GM12878 (cell line): Measurements from ENCODE around the gene CCDC191.

ENCODE experiments used
- KLF5 ChIP-seq: fragments of 450-650 bp; IDR thresholded peaks from 2 replicates; pipeline ENCODE4 v1.6.1; 2014; ENCODE audit warnings: mild to moderate bottlenecking; ENCODE audit not compliant: partially characterized antibody
- NFXL1 ChIP-seq: fragments of 450-650 bp; IDR thresholded peaks from 2 replicates; pipeline ENCODE4 v1.6.1; 2017; ENCODE audit warnings: antibody characterized with exemption, mild to moderate bottlenecking, borderline replicate concordance
- NR2C1 ChIP-seq: fragments of 450-650 bp; IDR thresholded peaks from 2 replicates; pipeline ENCODE4 v1.6.1; 2017; ENCODE audit warnings: antibody characterized with exemption, mild to moderate bottlenecking, moderate library complexity
- YY1 ChIP-seq: IDR thresholded peaks from 2 replicates; pipeline ENCODE4 v1.6.1; 2011; ENCODE audit warnings: low read depth, mild to moderate bottlenecking, low read length
- TF ChIP-seq, protein P1 (sequence below), 3 experiments: IDR thresholded peaks in 2 of 3; conservative IDR thresholded peaks in 1 of 3; 2 replicates each; pipeline ENCODE4 v1.5.1; 2011; ENCODE audit warnings: low read depth in 3 of 3, low read length in 3 of 3, mild to moderate bottlenecking in 3 of 3, control low read depth in 2 of 3, moderate library complexity in 2 of 3, inconsistent platforms in 1 of 3, mixed read lengths in 1 of 3; ENCODE audit not compliant: control insufficient read depth in 2 of 3, insufficient read depth in 1 of 3; ENCODE audit errors: extremely low read depth in 1 of 3

DNA sequence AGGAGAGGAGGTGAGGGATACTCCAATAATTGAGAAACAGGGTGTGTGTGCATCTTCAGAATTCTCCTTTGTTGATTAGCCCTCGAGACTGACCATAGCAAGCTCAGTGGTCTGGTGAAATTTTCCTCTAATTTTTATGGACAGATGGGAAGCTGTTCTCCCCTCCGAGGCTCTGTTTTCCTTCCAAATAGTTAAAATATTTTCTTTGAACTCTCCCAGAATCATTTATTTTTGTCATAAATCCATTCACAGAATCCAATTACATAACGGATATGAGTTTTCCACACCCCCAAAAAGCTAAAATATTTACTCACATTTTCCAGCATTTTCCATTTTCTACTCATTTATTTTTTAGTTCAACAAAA is 36.7 kb upstream of the CCDC191 start:
- TF ChIP-seq, protein P1, sequence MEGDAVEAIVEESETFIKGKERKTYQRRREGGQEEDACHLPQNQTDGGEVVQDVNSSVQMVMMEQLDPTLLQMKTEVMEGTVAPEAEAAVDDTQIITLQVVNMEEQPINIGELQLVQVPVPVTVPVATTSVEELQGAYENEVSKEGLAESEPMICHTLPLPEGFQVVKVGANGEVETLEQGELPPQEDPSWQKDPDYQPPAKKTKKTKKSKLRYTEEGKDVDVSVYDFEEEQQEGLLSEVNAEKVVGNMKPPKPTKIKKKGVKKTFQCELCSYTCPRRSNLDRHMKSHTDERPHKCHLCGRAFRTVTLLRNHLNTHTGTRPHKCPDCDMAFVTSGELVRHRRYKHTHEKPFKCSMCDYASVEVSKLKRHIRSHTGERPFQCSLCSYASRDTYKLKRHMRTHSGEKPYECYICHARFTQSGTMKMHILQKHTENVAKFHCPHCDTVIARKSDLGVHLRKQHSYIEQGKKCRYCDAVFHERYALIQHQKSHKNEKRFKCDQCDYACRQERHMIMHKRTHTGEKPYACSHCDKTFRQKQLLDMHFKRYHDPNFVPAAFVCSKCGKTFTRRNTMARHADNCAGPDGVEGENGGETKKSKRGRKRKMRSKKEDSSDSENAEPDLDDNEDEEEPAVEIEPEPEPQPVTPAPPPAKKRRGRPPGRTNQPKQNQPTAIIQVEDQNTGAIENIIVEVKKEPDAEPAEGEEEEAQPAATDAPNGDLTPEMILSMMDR (IDR thresholded peaks at IDR 0.05 in 2 of 3, conservative IDR thresholded peaks at IDR 0.05 in 1 of 3; ENCODE audit: control insufficient read depth in 2 of 3, extremely low read depth in 1 of 3, insufficient read depth in 1 of 3, low read depth in 3 of 3, low read length in 3 of 3), result no peak
- TF ChIP-seq NFXL1 (no peak), YY1 (no peak), NR2C1 (no peak), KLF5 (no peak)
